GM21737 (cell line): ENCODE measurements around the gene ITGB4.
A peak's percentile ranks its signal among the peaks of the same experiment; 100 is the strongest.

Experiments used
- ATAC-seq: cut with Tn5 transposase; IDR thresholded peaks from one replicate; pipeline ENCODE4 v1.9.1; 2021; ENCODE audit warnings: mild to moderate bottlenecking, moderate library complexity; ENCODE audit not compliant: unreplicated experiment

ITGB4 gene

GRCh38 chr17:75785016-75785890 lies 64.0 kb downstream of the ITGB4 start:
- ATAC-seq: peak; percentile 46

GRCh38 chr17:75791254-75791653 lies 70.0 kb downstream of the ITGB4 start:
- ATAC-seq: no peak

GRCh38 chr17:75793460-75793859 lies 72.2 kb downstream of the ITGB4 start:
- no peak for ATAC-seq

GRCh38 chr17:75795820-75796607 lies 74.8 kb downstream of the ITGB4 start:
- ATAC-seq: no peak

- no peak for ATAC-seq
Measured at GRCh38 chr17:75799402-75799801, 78.1 kb downstream of the ITGB4 start.

GRCh38 chr17:75803883-75804282 lies 82.6 kb downstream of the ITGB4 start:
- no peak for ATAC-seq

- no peak for ATAC-seq
Measured at GRCh38 chr17:75806822-75807500, 85.7 kb downstream of the ITGB4 start.
